Upper lobe of right lung (tissue), 1 donor: ENCODE measurements around the gene MTCH2. TPM values are rescaled to one million over a fixed set of nuclear protein-coding genes. Genes with fewer than 3 reads are reported as not detected.

Source experiments
- ATAC-seq: fragments of 200-7000 bp; cut with Tn5 transposase; one replicate; pipeline ENCODE4 v1.9.1; 2020; ENCODE audit warnings: mild to moderate bottlenecking, moderate library complexity
- DNase-seq: peaks from one replicate; pipeline ENCODE4 v3.0.0-alpha.2; 2020
- H3K27ac ChIP-seq: fragments of 200-600 bp; one replicate; pipeline ENCODE4 v1.8.0; 2022
- H3K27me3 ChIP-seq: fragments of 200-600 bp; one replicate; pipeline ENCODE4 v1.8.0; 2022; ENCODE audit warnings: mild to moderate bottlenecking
- H3K36me3 ChIP-seq: fragments of 200-600 bp; one replicate; pipeline ENCODE4 v1.8.0; 2022
- H3K4me1 ChIP-seq: fragments of 200-600 bp; one replicate; pipeline ENCODE4 v1.8.0; 2022
- H3K4me3 ChIP-seq: fragments of 200-600 bp; one replicate; pipeline ENCODE4 v1.8.0; 2022; ENCODE audit warnings: mild to moderate bottlenecking
- H3K9me3 ChIP-seq: fragments of 200-600 bp; one replicate; pipeline ENCODE4 v1.8.0; 2022
- CTCF ChIP-seq: fragments of 200-600 bp; IDR thresholded peaks from one replicate; pipeline ENCODE4 v1.8.0; 2022; ENCODE audit warnings: antibody characterized with exemption
- intact Hi-C: fragments of 100-400 bp; cut with DNase I; formaldehyde crosslinking; loops from one replicate; pipeline ENCODE4 v1.11.0; 2022
- total RNA-seq: library from RNA; stranded (reverse); fragmentation: NEBNext Ultra II Directional; extraction: Animal tissue kit (Norgen Biotek cat#: 25700); gene quantifications from one replicate; pipeline ENCODE4 v1.2.1, GENCODE V29; 2021
- donor health status: DM: no; HTN: yes; CAD: no; lungs with severe emphysema.

The MTCH2 gene
- total RNA-seq, 1 donor from 2014 or later: 56.1 TPM

GRCh38 chr11:47686151-47686550 lies 43.8 kb upstream of the MTCH2 start:
- TF ChIP-seq CTCF: no peak
- no peak for DNase-seq
- Histone ChIP-seq H3K4me1 (no peaks in the 10 kb centered on the region), H3K9me3 (no peaks in the 10 kb centered on the region), H3K27me3 (no peaks in the 10 kb centered on the region), H3K27ac (no peak overlapping the region), H3K4me3 (no peak overlapping the region), H3K36me3 (no peaks in the 10 kb centered on the region)
- no peak for ATAC-seq
- intact Hi-C loops: no loop called here

- ATAC-seq (no peak), DNase-seq (no peak)
- no peaks in the 10 kb centered on the region for H3K36me3 ChIP-seq
- no peaks in the 10 kb centered on the region for H3K9me3 ChIP-seq
- H3K4me3 ChIP-seq: no peak overlapping the region
- H3K4me1 ChIP-seq: no peaks in the 10 kb centered on the region
- H3K27me3 ChIP-seq: no peaks in the 10 kb centered on the region
- intact Hi-C loops: no loop called here
- no peak for TF ChIP-seq CTCF
- no peak overlapping the region for H3K27ac ChIP-seq
These were observed 33.5 kb upstream of the MTCH2 start for GRCh38 chr11:47675851-47676250.

GRCh38 chr11:47672283-47672730 lies 29.9 kb upstream of the MTCH2 start:
- Histone ChIP-seq H3K9me3 (no peaks in the 10 kb centered on the region), H3K4me1 (no peaks in the 10 kb centered on the region), H3K36me3 (no peaks in the 10 kb centered on the region), H3K27ac (no peak overlapping the region), H3K27me3 (no peaks in the 10 kb centered on the region), H3K4me3 (no peak overlapping the region)
- no peak for TF ChIP-seq CTCF
- intact Hi-C loops: no loop called here
- no peak for ATAC-seq
- peak; percentile 0 for DNase-seq

GRCh38 chr11:47669856-47670255 lies 27.5 kb upstream of the MTCH2 start:
- intact Hi-C loops: no loop called here
- no peaks in the 10 kb centered on the region for H3K4me1 ChIP-seq

GRCh38 chr11:47668665-47669064 lies 26.3 kb upstream of the MTCH2 start:
- intact Hi-C loops: no loop called here
- no peak overlapping the region for H3K4me3 ChIP-seq
- TF ChIP-seq CTCF: no peak
- H3K9me3 ChIP-seq: no peaks in the 10 kb centered on the region
- H3K27me3 ChIP-seq: no peaks in the 10 kb centered on the region
- H3K27ac ChIP-seq: no peak overlapping the region
- H3K4me1 ChIP-seq: no peaks in the 10 kb centered on the region
- no peak for DNase-seq
- ATAC-seq: no peak
- no peaks in the 10 kb centered on the region for H3K36me3 ChIP-seq

More at GRCh38 chr11:47669856-47670255, 27.5 kb upstream of the MTCH2 start:
- ATAC-seq (no peak), DNase-seq (no peak)
- H3K36me3 ChIP-seq: no peaks in the 10 kb centered on the region
- no peak overlapping the region for H3K27ac ChIP-seq
- H3K9me3 ChIP-seq: no peaks in the 10 kb centered on the region
- no peak overlapping the region for H3K4me3 ChIP-seq
- H3K27me3 ChIP-seq: no peaks in the 10 kb centered on the region
- TF ChIP-seq CTCF: no peak

GRCh38 chr11:47667555-47667954 lies 25.2 kb upstream of the MTCH2 start:
- Histone ChIP-seq H3K27ac (no peak overlapping the region), H3K9me3 (no peaks in the 10 kb centered on the region), H3K27me3 (no peaks in the 10 kb centered on the region), H3K4me3 (no peak overlapping the region), H3K4me1 (no peaks in the 10 kb centered on the region), H3K36me3 (no peaks in the 10 kb centered on the region)
- intact Hi-C loops: no loop called here
- DNase-seq (no peak), ATAC-seq (no peak)
- TF ChIP-seq CTCF: no peak
